ENCODE data around the gene RAD9A.

DNA sequence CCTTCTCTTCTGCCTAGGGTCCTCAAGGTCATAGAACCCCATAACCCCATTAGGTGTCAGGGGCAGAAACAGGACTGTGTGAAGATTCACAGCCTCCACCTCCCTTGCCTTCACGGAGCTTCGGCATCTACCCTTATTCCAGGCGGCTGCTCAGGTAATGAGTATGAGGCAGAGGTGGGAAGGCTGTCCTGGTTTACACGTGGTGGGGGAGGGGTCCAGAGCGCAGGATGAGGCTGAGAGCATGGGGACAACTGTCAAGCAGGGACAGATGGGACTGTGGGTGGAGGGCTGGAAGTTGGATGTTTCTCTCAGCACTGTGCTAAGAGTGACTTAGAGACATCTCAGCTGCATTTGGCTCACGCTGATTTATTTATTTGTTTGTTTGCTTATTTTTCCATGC, 4.3 kb upstream of the RAD9A start:
- TF ChIP-seq POLR2A (IDR thresholded peaks at IDR 0.05; ENCODE audit: low read depth, low read length) (no peak), NFE2L2 (IDR thresholded peaks at IDR 0.05; ENCODE audit: low read depth, low read length) (no peak), RCOR1 (IDR thresholded peaks at IDR 0.05; ENCODE audit: insufficient replicate concordance, low read length) (no peak), MAZ (IDR thresholded peaks at IDR 0.05; ENCODE audit: borderline replicate concordance, low read depth, low read length) (no peak), MXI1 (IDR thresholded peaks at IDR 0.05; ENCODE audit: borderline replicate concordance, low read depth, low read length) (no peak), RFX5 (IDR thresholded peaks at IDR 0.05; ENCODE audit: low read depth, low read length) (no peak), FOS (IDR thresholded peaks at IDR 0.05; ENCODE audit: low read depth, low read length) (no peak)
- TF ChIP-seq, protein P1, sequence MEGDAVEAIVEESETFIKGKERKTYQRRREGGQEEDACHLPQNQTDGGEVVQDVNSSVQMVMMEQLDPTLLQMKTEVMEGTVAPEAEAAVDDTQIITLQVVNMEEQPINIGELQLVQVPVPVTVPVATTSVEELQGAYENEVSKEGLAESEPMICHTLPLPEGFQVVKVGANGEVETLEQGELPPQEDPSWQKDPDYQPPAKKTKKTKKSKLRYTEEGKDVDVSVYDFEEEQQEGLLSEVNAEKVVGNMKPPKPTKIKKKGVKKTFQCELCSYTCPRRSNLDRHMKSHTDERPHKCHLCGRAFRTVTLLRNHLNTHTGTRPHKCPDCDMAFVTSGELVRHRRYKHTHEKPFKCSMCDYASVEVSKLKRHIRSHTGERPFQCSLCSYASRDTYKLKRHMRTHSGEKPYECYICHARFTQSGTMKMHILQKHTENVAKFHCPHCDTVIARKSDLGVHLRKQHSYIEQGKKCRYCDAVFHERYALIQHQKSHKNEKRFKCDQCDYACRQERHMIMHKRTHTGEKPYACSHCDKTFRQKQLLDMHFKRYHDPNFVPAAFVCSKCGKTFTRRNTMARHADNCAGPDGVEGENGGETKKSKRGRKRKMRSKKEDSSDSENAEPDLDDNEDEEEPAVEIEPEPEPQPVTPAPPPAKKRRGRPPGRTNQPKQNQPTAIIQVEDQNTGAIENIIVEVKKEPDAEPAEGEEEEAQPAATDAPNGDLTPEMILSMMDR (conservative IDR thresholded peaks at IDR 0.05; ENCODE audit: low read depth, low read length): no peak
